Measurements from ENCODE around the gene SMIM8. TPM values are rescaled to one million over a fixed set of nuclear protein-coding genes. Genes with fewer than 3 reads are reported as not detected.

SMIM8 gene
- total and polyA plus RNA-seq, 2 of the 4 experiments (the other 2 are of a cell fraction): 2.7 to 3.6 TPM

- peaks cover 0 to 6% of the 10 kb centered on the region in 2 experiments; a peak in 1 of 4 replicates for H3K79me1 ChIP-seq (ENCODE audit: low read depth in 1 of 2, low read length in 2 of 2)
- TF ChIP-seq NFE2L2 (IDR thresholded peaks at IDR 0.05; ENCODE audit: low read depth, low read length): no peak
- no peak for TF ChIP-seq MAZ (IDR thresholded peaks at IDR 0.05; ENCODE audit: borderline replicate concordance, low read depth, low read length)
- TF ChIP-seq RAD21 (IDR thresholded peaks at IDR 0.05; ENCODE audit: low read length): no peak
- TF ChIP-seq USF2 (IDR thresholded peaks at IDR 0.05; ENCODE audit: low read depth, low read length): no peak
- no peak for TF ChIP-seq POLR2A (IDR thresholded peaks at IDR 0.05; ENCODE audit: low read depth, low read length)
- TF ChIP-seq MAFK (IDR thresholded peaks at IDR 0.05; ENCODE audit: low read depth, low read length): no peak
- no peak for TF ChIP-seq MXI1 (IDR thresholded peaks at IDR 0.05; ENCODE audit: borderline replicate concordance, low read depth, low read length)
- no peak for TF ChIP-seq ELK1 (IDR thresholded peaks at IDR 0.05; ENCODE audit: borderline replicate concordance, low read depth, low read length)
- no peak for TF ChIP-seq CEBPB (IDR thresholded peaks at IDR 0.05; ENCODE audit: low read depth, low read length)
- H3K4me1 ChIP-seq (ENCODE audit: control insufficient read depth, insufficient read depth, low read length): no peaks in the 10 kb centered on the region
- H3K27ac ChIP-seq (ENCODE audit: insufficient read depth, low read length): no peak within 1 kb of the TSS
- H3K23ac ChIP-seq (ENCODE audit: low read depth, low read length): no peak within 1 kb of the TSS
- H3K56ac ChIP-seq (ENCODE audit: extremely low read depth, insufficient read depth, low read length): no peak within 1 kb of the TSS
- H2AFZ ChIP-seq (replicated peaks; ENCODE audit: low read length, poor library complexity): no peak within 1 kb of the TSS
- no peaks in the 10 kb centered on the region for H3K27me3 ChIP-seq (ENCODE audit: control insufficient read depth, insufficient read depth, low read length)
- DNase-seq (no peak), ATAC-seq (ENCODE audit: low read depth) (no peak)
- intact Hi-C loops (cut with micrococcal nuclease) (no loop called here), in situ Hi-C loops (cut with MboI; ENCODE audit: low sequenced_read_pairs) (no loop called here), dilution Hi-C loops (cut with HindIII; ENCODE audit: low sequenced_read_pairs, unreplicated experiment) (no loop called here)
- no peak within 1 kb of the TSS for H2AK9ac ChIP-seq (replicated peaks; ENCODE audit: low read depth, low read length, poor library complexity)
- H2AK5ac ChIP-seq (ENCODE audit: low read depth, low read length): no peak within 1 kb of the TSS
- ChIA-PET CTCF (interaction anchor here (0.7 kb wide), 1 partner anchor 229 kb away, joined by 3 read pairs; no protein-coding TSS in a partner anchor), POLR2A (ENCODE audit: unreplicated experiment) (no interaction called here)
- H3K4me2 ChIP-seq (ENCODE audit: low read depth, low read length): no peak within 1 kb of the TSS
- no peak within 1 kb of the TSS for H3K14ac ChIP-seq (replicated peaks; ENCODE audit: low read depth, low read length)
- H2BK15ac ChIP-seq (ENCODE audit: low read depth, low read length): no peak within 1 kb of the TSS
- H3K36me3 ChIP-seq (ENCODE audit: control insufficient read depth, insufficient read depth, low read length): no peaks in the 10 kb centered on the region
- H4K5ac ChIP-seq (ENCODE audit: low read depth, low read length): no peak within 1 kb of the TSS
- no peak within 1 kb of the TSS for H2BK20ac ChIP-seq (ENCODE audit: low read depth, low read length)
- no peak within 1 kb of the TSS for H2BK5ac ChIP-seq (ENCODE audit: low read depth, low read length, poor library complexity, severe bottlenecking)
- no TSS peak for BruUV-seq (replicated peaks)
- no peak within 1 kb of the TSS for H3K4ac ChIP-seq (ENCODE audit: low read depth, low read length)
- WGBS, 2 experiments (ENCODE audit: extremely low coverage in 2 of 2, insufficient read length in 1 of 2): 100% methylated on average over 1 of the region's 2 CpGs; no CpG with 5 or more reads in 1 of the 2 experiments
- H3K18ac ChIP-seq (ENCODE audit: low read depth, low read length): no peak within 1 kb of the TSS
- no peaks in the 10 kb centered on the region for H4K20me1 ChIP-seq (ENCODE audit: insufficient read depth, low read length)
- no peak within 1 kb of the TSS for H4K91ac ChIP-seq (ENCODE audit: insufficient read depth, low read depth, low read length)
- no peak within 1 kb of the TSS for H3K9ac ChIP-seq (ENCODE audit: low read depth, low read length)
- no peak within 1 kb of the TSS for H4K8ac ChIP-seq (ENCODE audit: low read depth in 2 of 2, low read length in 2 of 2)
- no peaks in the 10 kb centered on the region for H3K9me1 ChIP-seq (ENCODE audit: insufficient read depth, low read length)
- no peaks in the 10 kb centered on the region for H3K9me3 ChIP-seq (ENCODE audit: control insufficient read depth, insufficient read depth, low read length)
- H2BK120ac ChIP-seq (ENCODE audit: low read depth, low read length): no peak within 1 kb of the TSS
- no peak within 1 kb of the TSS for H3K4me3 ChIP-seq (ENCODE audit: insufficient read depth, low read depth, low read length)
Observed at GRCh38 chr6:87344731-87345130, 22.3 kb downstream of the SMIM8 start, which contains the start of gene C6orf163. C6orf163 (plus strand) TSS chr6:87344813; CDS start chr6:87345100, 287 bp downstream.

All from IMR-90 (cell line).